HG03159 (cell line): Measurements from ENCODE around the gene NTM.

Experiments used
- ATAC-seq: cut with Tn5 transposase; IDR thresholded peaks from one replicate; pipeline ENCODE4 v1.9.1; 2021; ENCODE audit warnings: mild to moderate bottlenecking, moderate library complexity; ENCODE audit not compliant: unreplicated experiment

NTM gene

DNA sequence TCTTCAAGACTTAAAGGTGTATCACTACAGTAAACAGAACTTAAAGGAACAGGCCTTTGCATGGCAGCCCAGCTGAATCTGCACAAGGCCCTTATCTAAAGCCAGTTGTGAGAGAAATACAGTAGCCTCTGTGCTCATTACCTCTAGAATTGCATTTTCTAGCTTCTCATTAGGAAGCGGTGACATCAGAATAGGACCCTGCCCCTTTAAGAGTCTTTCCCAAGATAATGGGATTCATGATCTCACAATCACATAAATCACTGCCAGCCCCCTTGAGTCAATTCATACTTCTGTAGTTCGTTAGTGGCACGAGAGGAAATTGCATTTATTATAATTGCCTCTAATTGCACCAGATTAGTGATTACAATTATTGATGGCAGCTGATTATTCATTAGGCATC lies 170.3 kb downstream of the NTM start:
- ATAC-seq: no peak

DNA sequence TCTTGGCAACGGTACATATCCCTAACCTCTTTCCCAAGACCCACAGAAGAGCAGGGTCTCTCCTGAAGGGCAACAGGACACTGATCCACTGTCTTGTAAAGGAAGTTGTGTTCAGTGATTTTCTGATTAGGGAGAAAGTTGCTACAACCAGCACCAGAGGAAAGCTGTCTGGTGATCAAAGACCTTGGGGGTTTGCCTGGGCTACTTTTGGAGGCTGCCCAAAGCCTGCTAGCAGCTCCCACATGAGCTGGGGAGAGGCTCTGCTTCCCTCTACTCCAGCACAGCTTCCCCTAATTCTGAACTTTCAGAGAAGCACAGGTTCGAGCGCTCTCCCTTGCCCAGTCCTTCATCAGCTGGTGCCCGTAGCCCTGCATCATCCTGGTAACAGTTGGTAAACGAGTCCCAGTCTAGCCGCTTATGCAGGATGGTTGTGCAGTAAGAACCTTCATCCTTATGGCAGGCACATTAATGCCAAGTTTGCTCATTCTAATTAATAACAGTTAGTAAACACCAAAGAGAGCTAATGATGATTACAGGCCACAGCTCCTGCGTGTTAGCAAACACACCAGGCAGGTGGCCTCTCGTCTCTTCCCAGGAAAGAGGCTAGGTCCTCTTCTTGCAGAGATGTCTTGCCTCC lies 173.1 kb downstream of the NTM start:
- ATAC-seq: no peak

DNA sequence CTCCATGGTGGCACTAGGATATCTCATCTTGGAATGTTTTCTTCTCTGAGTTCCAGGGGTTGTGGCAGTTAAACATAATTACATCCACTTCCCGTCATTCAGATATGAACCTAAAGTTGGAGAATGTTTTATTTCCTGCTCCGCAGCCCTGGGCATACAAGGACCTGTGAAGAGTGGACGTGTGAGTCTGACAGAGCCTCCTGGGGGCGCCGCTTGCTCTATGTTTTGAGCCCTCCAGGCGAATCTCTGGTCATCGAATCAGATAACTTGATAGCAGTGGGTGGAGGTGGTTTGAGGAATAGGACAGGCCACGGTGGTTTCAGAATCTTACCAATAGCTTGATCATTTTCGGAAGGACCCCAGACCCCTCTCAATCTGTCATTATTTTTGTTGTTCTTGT lies 174.2 kb downstream of the NTM start:
- ATAC-seq: no peak

DNA sequence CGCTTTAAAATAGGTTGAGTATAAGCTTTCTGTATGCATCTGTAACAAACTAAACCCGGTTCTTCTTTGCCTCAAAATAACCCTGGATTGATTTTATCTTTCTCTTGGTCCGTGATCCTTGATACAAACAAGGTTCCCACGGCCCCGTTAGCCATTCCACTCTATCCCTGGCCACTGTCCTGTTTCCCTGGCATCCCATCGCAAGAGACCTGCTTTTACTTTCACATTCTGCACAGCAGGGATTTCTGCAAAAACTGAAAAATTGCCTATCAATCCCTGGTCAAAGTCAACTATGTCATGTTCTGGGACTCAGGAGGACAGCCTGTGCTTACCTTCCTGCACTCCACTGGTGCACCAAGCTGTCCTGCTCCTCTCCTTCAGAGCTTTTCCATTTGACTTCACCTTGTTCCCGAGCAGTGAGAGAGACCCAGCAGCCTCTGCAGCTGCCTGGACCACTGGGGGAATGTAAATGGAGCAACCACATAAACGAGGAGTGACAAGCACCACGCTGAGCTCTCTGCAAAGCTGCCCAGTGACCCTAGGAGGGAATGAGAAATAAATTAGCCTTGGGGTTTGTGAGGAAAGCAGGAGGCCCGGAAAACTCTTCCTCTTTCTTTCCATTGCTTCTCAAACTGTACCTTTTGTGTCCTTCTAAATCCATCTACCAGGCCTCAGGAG lies 175.9 kb downstream of the NTM start:
- ATAC-seq: no peak

DNA sequence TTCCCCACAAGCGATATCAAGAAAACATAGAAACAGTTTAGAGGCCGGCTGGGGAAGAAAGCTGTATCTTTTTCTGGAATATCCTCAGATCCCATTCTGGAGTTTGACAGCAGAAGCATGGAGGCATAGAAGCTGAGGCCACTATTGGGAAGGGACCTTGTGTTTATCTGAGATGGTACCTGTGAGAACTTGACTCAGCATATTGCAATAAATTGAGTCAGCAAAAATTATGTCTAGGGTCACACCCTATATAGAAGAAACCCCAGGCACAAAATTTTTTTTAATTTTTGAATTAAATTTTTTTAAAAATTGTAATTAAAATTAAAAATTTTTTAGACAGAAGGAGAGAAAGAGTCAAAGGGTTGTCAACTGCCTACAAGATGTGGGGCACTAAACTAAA lies 178.7 kb downstream of the NTM start:
- ATAC-seq: no peak

DNA sequence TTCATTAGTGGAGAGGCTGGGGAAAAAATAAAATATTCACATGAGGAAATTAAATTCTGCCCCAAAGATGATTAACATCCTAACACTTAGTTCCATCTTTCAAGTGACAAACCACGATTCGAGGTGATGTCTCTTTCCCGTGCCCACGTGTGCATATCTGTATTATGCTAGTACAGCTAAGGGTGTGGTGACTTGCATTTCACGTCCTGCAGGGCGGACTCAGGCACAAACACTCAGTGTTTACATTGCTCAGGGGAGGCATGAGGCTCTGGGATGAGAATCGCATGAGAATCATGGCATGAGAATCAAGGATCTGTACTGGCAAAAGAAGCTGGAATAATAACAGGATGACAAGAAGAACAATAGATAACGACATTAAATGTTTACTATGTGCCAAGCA lies 179.4 kb downstream of the NTM start:
- no peak for ATAC-seq

DNA sequence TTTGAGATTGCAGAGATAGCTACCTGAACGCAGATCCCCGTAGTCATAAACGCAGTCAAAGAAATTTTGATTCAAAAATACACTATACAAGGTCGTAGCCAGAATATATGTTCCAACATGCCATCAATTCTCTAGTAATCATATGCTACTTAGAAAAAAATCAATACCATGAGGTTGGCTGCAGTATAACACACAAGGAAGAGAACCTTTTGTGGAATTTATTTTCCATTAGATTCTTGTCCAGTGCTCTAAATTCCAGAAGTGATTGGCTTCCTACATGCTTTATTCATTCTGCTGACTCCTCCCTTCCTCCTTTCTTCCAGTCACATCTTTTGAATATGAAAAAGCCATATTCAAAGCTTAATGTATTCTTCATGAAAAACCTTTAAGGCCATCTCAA lies 189.9 kb downstream of the NTM start:
- no peak for ATAC-seq

DNA sequence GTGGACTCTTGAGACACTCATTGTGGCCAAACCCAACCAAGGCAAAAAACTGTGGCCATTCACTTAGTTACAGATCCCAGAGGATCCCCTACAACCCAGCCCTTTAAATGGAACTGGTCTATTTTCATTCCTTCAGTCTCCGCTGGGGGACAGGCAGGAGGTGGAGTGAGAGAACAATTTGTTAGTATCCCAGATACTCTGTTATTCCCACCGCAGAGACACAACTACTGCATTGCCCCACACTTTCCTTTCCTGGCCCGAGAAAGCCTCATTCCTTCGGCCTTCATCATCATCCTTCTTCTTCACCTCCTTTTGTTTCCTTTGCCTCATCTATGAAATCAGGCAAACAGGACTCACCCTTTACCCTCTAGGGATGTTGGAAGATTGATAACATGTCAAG lies 191.1 kb downstream of the NTM start:
- no peak for ATAC-seq

DNA sequence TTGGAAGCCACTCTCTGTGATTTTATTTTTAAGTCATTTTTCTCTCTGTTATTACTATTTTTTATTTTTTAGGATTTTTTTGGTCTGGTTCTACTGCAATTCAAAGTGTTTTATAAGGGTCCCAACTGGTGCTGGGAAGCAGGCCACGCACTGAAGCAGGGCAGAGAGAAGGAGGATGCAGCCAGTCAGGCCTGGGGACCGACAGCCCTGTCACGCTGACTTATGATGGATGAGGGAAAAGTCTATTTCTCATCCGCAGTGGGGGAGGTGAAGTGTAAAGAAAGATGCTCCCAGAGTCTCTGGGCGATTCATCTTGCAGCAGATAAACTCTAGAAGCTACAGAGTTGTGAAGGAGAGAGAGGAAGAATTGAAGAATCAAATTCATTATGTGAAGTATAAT lies 191.6 kb downstream of the NTM start:
- no peak for ATAC-seq

DNA sequence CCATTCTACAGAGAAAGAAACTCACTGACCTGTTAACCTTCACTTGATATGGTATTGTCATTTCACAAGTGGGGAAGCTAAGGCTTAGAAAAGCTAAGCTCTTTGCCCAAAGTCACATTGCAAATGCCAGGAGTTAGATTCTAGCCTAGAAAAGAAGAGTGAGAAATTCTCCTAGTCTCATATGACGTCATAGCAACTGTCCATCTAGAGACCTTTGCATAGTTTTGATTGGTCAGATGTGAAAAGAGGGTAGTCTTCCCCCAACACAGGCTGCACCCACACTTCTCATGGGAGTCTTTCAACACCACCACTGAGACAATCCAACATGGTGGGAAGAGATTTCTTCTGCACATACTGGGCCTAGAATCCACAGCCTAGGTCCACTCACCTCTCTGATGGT lies 197.9 kb downstream of the NTM start:
- ATAC-seq: no peak

DNA sequence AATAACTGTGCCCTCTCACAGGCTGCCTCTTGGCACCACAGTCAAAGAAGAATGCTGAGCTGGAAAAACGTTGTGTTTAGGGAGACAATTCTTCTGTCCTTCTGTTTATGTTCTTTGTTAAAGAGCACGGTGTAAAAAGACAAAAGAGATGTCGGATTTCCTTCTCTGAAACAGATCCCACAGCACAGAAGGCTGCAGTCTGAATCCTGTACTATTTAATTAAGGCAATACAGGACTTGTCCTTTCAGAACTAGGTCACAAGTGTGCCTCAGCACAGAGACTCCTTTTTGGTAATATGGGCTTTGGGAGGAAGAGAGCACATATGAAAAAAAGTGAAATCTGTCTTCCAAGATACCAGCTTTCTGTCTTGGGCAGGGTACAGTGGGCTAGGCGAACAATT lies 201.2 kb downstream of the NTM start:
- no peak for ATAC-seq

DNA sequence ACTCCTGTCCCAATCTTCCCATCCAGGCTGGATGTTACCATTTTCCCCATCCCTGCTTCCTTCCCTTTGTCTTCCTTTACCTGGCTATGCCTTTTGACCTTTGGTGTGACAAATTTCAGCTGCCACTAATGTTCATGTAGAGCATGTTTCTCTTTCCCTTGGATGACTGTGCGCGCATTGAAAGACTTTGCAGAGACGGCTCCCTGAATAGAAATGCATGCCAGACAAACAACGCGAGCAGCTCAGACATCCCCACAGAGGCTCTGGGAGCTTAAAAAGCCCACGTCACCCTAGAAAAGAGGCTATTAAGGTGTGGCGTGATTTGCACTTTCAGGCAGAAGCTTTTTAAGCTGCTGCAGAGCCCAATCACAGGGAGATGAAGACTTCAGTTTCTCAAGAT lies 202.0 kb downstream of the NTM start:
- ATAC-seq: no peak

DNA sequence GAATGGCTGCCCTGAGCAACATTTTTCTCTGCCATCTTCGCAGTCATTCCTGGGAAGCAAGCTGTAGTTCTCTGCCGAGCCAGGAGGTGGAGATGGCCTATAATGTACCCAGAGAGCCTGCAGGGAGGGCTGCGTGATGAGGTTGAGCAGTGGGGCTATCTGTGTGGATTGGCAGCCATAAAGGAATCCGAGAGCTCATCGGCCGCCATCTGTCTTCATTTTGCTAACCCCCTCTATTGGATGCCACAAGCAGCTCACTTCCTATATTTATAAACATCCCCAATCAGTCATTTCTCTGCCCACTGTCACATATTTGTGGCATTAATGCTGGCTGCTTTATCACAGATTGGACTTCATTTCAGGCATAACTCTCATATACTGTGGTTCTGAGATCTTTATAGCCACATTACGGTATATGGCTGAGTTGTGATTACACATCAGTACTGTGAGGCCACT lies 209.5 kb downstream of the NTM start:
- ATAC-seq: peak; percentile 82

DNA sequence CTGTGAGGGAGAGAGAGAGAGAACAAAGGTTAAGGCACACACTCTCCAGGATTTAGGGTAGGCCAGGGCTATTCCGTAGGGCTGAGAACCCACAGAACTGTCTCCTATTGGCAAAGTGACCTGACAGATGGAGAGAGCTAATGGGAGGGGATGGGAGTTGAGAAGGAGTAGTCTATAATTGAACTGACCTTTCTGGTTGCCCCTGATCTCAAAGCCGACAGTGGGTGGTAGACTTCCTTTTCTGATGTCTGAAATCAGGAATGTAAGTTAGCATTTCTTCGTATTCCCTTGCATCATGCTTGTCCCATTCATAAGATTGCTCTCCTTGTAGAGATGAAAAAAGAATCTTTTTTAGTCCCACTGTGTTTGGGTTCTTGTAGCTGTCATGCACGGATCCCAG lies 210.1 kb downstream of the NTM start:
- ATAC-seq: no peak

DNA sequence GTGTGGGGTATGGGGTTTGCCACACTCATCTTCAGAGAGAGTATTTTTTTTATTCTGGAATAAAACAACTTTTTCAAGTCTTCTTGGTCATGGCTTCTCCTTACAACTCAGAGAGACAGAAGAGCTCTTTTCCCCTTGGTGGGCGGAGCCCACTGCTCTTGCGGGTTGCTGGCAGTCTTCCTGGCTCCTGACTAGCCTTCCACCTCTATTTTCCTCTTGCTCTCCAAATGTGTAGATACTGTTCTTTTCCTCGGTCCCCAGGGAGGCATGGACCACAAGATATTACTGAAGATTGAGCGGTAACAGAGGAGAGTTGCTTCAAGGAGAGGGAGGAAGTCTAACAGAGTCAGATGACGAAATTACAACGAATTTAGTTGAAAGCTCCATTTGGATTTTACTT lies 210.6 kb downstream of the NTM start:
- no peak for ATAC-seq

DNA sequence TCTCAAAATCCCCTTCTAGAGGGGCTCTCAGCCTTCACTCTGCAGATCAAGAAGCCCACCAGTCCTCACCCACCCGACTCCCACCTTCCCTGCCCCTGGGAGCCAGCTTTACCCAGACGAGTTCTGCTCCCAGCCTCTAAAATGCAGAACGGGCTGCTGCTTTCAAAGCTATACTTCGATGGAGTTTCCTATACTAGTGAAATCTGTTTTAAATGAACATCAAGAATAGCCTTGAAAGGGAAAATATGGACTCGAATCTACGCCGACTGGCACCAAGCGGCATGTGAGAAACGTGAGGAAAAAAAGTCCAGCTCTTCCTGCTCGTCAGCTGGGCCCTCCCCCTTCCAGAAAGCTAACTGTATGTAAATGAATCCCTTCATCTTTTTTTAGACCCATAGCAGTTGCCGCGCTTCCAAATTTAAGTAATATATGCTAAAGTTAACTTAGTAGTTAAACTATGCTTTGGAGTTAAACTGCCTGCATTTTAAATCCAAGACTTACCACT lies 211.7 kb downstream of the NTM start:
- ATAC-seq: no peak

DNA sequence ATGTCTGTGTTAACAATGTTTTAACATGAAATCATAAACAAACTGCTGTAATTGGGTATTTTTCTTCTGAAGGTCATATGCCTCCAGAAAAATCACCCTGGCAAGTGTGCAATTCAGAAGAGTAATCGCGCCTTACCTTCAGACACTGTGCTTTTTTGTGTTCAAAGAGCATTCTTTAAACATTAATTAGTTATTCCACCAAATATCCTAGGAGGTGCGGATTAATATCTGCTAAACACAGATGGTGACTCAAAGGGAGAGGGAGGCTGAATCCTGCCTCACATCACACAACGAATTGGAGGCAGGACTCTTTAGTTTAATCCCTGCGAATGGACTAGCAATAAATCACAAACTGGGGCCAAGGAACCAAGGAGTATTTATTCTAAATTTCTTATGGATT lies 213.0 kb downstream of the NTM start:
- no peak for ATAC-seq

DNA sequence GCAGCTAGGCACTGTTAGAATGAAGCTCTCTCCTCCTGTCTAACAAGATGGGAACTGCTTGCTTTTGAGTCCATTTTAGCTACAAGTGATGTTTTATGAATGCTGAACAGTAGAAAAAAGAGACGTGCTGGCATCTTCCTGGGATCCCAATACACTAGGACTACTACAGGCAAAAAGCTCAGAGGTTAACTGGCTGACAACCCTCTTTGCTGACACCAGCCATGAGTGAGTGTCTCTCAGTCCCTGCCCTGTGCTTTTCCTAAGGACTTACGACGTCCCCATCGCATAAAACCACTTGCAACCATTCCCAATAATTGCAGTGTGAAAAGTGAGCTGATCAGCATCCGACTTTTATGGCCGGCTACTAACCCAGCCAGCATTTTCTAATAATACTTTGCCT lies 213.5 kb downstream of the NTM start:
- ATAC-seq: no peak

DNA sequence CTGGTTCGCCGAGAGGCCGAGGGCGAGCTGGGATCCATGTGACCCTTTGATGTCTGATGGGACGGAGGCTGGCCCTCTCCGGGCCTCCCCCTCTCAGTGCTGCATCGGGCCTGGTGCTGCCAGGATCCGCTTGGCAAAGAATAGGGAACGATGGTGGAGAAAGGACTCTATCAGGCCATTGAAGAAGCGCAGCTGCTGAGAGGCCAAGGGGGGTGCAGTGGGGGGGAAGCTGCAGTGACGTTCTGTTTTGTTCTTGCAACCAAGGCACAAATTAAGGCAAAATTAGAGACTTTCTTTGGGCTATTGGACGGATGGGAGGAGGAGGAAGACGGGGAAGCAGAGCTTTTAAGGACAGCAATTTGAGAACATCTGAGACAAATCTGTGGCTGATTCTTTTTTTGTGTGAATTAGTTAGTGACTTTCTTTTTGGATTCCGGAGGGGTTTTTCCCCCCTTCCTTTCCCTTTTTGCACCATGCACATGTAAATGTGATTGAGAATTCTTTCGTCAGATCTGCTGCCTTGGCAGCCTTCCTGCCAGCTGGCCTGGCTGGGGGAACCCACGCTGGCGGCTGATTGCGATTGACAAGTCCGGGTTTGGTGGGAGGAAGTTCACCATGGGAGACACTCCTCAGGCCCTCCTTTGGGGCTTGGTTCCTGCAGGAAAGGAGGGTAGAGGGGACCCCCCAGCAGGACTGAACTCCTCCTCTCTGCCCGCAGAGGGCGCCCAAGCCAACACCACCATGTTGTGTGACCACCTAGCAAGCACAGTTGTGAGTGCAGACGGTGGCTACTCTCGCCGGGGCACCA lies 214.6 kb downstream of the NTM start:
- no peak for ATAC-seq

DNA sequence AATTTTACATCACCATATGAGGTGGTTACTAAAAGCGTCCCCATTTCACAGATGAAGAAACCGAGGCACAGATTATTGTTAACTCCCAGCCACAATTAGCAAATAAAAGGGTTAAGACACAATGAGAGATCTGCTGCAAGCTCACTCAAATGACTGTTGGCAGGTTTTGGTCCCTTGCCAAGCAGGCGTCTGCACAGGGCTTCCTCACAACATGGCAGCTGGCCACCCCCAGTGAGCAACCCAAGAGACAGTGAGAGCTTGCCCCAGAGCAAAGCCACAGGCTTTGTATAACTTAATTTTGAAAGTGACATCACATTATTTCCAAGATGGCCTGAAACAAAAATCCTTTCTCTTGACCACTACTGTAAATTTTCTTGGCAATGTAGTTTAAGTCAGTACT lies 217.6 kb downstream of the NTM start:
- no peak for ATAC-seq

DNA sequence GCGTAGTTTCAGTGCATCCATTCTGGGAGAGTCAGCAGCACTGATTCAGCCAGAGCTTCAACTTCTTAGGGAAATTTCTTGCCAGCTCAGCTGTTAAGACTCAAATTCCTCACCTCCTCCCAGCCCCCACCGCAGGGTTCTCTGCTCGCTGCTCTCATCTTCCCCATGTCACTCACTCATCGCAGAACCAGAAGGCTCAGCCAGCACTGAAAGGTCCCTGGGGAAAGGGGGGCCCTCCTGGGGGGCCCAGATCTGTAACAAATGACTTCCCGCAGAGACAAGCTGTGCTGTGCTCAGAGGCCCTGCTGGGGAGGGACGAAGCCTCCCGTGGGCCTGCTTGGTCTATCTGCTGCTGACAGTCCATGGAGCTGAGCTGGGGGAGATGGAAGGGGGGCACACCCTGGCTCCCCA lies 220.6 kb downstream of the NTM start:
- no peak for ATAC-seq

DNA sequence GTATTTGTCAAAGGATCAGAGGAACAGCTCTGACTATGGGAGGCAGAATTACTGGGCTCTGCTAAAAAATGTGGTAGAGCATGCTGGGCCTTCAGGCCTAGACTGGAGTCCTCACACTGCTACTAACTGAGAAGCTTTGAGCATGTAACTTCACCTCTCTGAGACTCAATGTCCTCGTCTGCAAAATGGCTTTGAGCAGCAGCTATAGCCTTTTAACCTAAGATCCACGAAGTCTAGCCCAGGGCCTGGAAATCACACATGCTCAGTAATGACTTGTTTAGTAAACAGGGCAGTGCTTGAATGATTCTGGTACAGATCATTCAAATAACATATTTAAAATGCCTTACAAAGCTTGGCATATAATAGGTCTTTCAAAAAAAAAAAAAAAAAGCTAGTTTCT lies 221.7 kb downstream of the NTM start:
- no peak for ATAC-seq
